Stimulated activated CD8-positive, alpha-beta memory T cell treated with anti-CD3 and anti-CD28 coated beads, Interleukin-15, amount 100 ng/mL, for 48 hours (primary cell): ENCODE measurements around the gene NLE1.
"Not testable (repeated sequence)": the region's sequence is repeated elsewhere in the genome, so short reads cannot be mapped to it uniquely, and the experiment has no call there.

Experiments used
- DNase-seq, 2 donors: peaks; one replicate each; pipeline ENCODE4 v3.0.0-alpha.2; 2020; ENCODE audit warnings: low read depth in 2 of 2

Gene NLE1

GRCh38 chr17:35162755-35163154, 20.7 kb upstream of the NLE1 start:
- DNase-seq = no peak

GRCh38 chr17:35161281-35161761, 19.2 kb upstream of the NLE1 start:
- no peak for DNase-seq

- no peak for DNase-seq
Observed at GRCh38 chr17:35160354-35161201, 18.5 kb upstream of the NLE1 start.

- no peak for DNase-seq
Observed at GRCh38 chr17:35159940-35160339, 17.8 kb upstream of the NLE1 start.

GRCh38 chr17:35155246-35155645, 13.1 kb upstream of the NLE1 start:
- DNase-seq = no peak

- no peak for DNase-seq
Observed at GRCh38 chr17:35154196-35155165, 12.4 kb upstream of the NLE1 start.

GRCh38 chr17:35152421-35153140, 10.5 kb upstream of the NLE1 start:
- no peak for DNase-seq

- DNase-seq = not testable (repeated sequence)
Observed at GRCh38 chr17:35151080-35151479, 9.0 kb upstream of the NLE1 start.

- DNase-seq = no peak
Observed at GRCh38 chr17:35149941-35150340, 7.8 kb upstream of the NLE1 start.

GRCh38 chr17:35148144-35148543, 6.0 kb upstream of the NLE1 start:
- DNase-seq = no peak

- DNase-seq = no peak
Observed at GRCh38 chr17:35147375-35147905, 5.3 kb upstream of the NLE1 start, which contains the start of gene UNC45B. Gene UNC45B, plus strand, starts transcription at chr17:35147817. Its CDS starts 447 bp downstream, at chr17:35148264.

GRCh38 chr17:35146214-35146833, 4.2 kb upstream of the NLE1 start:
- no peak for DNase-seq

GRCh38 chr17:35144840-35145239, 2.7 kb upstream of the NLE1 start:
- DNase-seq = no peak

- no peak for DNase-seq
Observed at GRCh38 chr17:35142467-35142796, 329 bp upstream of the NLE1 start.

- DNase-seq = no peak
Observed at GRCh38 chr17:35138218-35138617, 3.9 kb downstream of the NLE1 start.

- no peak for DNase-seq
Observed at GRCh38 chr17:35135322-35135721, 6.8 kb downstream of the NLE1 start.

- DNase-seq = no peak
Observed at GRCh38 chr17:35132816-35133550, 9.1 kb downstream of the NLE1 start.

- no peak for DNase-seq
Observed at GRCh38 chr17:35132099-35132498, 10.0 kb downstream of the NLE1 start.

GRCh38 chr17:35130392-35130791, 11.7 kb downstream of the NLE1 start:
- DNase-seq = no peak

GRCh38 chr17:35129973-35130351, 12.1 kb downstream of the NLE1 start:
- DNase-seq = no peak
